Nephron progenitor cell (in vitro differentiated cells): ENCODE data around the gene ACOX3.

Experiments used
- DNase-seq: peaks from one replicate; pipeline ENCODE4 v3.0.0; 2021
- H3K27ac Mint-ChIP-seq: 2 replicates; pipeline ENCODE4 v1.8.0; 2021; ENCODE audit warnings: mild to moderate bottlenecking, moderate library complexity, mixed read lengths
- H3K27me3 Mint-ChIP-seq: 2 replicates; pipeline ENCODE4 v1.8.0; 2021; ENCODE audit warnings: mild to moderate bottlenecking, low read depth, mixed read lengths; ENCODE audit not compliant: poor library complexity
- H3K36me3 Mint-ChIP-seq: 2 replicates; pipeline ENCODE4 v1.8.0; 2021; ENCODE audit warnings: low read depth, mixed read lengths
- H3K4me1 Mint-ChIP-seq: 2 replicates; pipeline ENCODE4 v1.8.0; 2021; ENCODE audit warnings: mixed read lengths
- H3K4me3 Mint-ChIP-seq: 2 replicates; pipeline ENCODE4 v1.8.0; 2021; ENCODE audit warnings: mild to moderate bottlenecking, moderate library complexity, mixed read lengths
- H3K9me3 Mint-ChIP-seq: 2 replicates; pipeline ENCODE4 v1.8.0; 2021; ENCODE audit warnings: mild to moderate bottlenecking, moderate library complexity, mixed read lengths
- TF ChIP-seq, protein P1 (sequence below): fragments of 200-600 bp; sonication (generic); IDR thresholded peaks from 2 replicates; pipeline ENCODE4 v1.5.0; 2021; ENCODE audit warnings: antibody characterized with exemption

The ACOX3 gene

DNA sequence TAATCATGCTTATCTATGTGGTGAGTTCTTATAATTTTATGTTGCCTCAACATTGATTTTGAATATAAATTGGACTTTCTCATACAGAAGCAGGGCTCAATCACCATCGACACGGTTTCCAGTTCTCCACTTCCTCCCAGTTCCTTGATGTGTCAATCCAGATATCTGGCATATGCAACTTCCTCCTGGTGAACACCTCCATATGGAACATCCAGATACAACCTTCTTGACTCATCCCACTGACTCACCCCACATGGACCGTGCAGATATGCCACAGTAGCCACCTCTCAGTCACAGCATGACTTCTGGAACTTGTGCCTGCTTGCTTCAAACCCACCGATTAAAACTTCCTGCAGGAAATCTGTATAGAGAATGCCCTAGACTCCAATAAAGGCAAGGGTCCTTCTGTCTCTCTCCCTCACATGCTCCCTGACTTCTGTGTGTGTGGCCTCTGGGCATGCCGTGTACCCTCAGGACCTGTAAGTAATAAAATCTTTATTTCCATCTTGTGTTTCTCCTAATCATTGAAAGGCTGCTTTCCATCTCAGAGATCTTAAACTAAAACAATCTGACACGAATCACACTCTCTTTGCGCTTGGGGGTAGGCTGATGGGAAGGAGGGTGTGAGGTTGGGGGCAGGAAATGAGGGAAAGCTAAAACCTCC is 104.0 kb downstream of the ACOX3 start:
- DNase-seq = no peak
- no peak overlapping the region for H3K27ac Mint-ChIP-seq

DNA sequence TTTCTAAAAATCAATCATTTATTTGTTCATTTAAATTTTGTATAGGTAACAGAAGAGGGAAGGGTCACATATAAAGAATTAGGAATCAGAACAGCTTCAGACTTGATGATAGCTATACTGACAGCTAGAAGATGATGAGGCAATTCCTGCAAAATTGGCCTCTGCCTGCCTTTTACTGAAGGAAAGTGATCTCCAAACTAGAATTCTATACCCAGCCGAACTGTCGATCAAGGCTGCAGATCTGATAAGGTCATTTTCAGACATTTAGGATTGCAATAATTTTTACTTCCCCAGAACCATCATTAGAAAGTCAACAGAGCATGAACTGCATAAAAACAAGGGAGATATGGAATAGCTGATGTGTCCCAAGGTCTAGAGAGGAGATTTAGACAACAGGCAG is 104.7 kb downstream of the ACOX3 start:
- peaks cover 27% of the 10 kb centered on the region for H3K9me3 Mint-ChIP-seq

More for the DNA sequence above, 104.0 kb downstream of the ACOX3 start:
- Mint-ChIP-seq H3K27me3 (peaks cover 12% of the 10 kb centered on the region), H3K9me3 (peaks cover 27% of the 10 kb centered on the region), H3K4me1 (peaks cover 7% of the 10 kb centered on the region), H3K4me3 (no peak overlapping the region), H3K36me3 (peaks cover 3% of the 10 kb centered on the region)
- TF ChIP-seq, protein P1, sequence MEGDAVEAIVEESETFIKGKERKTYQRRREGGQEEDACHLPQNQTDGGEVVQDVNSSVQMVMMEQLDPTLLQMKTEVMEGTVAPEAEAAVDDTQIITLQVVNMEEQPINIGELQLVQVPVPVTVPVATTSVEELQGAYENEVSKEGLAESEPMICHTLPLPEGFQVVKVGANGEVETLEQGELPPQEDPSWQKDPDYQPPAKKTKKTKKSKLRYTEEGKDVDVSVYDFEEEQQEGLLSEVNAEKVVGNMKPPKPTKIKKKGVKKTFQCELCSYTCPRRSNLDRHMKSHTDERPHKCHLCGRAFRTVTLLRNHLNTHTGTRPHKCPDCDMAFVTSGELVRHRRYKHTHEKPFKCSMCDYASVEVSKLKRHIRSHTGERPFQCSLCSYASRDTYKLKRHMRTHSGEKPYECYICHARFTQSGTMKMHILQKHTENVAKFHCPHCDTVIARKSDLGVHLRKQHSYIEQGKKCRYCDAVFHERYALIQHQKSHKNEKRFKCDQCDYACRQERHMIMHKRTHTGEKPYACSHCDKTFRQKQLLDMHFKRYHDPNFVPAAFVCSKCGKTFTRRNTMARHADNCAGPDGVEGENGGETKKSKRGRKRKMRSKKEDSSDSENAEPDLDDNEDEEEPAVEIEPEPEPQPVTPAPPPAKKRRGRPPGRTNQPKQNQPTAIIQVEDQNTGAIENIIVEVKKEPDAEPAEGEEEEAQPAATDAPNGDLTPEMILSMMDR = no peak

DNA sequence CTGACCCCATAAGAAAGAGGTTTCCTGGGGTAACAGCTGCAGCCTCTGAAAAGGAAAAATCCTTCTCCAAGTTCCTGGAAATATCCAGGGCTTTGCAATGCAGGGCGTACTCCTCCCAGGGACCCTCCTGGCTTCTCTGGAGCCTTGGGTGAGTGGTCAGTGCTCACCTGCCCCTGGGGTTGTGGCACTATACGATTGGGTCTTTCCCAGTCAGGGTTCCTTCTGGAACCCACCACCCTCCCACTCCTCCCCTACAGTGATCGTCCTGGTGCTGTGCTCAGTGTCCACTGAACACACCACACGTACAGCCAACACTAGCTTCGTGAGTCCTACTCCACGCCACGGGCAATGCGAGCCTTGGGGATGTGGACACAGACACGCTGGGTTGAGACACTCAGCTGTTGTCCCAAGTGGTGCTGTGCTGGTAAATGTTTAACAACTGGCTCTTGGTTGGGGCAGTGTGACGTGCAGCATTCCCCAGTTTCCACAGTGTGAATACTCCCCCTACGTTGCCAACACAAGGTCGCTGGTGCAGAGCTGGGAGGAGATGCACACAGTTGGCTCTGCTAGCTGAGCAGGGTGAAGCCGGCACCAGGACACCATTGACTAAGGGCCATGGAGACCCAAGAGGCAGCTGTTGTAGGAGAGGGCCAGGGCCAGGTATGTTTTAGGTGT is 105.6 kb downstream of the ACOX3 start:
- Mint-ChIP-seq H3K9me3 (peaks cover 27% of the 10 kb centered on the region), H3K4me3 (no peak overlapping the region), H3K27ac (no peak overlapping the region), H3K27me3 (peaks cover 12% of the 10 kb centered on the region), H3K36me3 (peaks cover 3% of the 10 kb centered on the region), H3K4me1 (no peaks in the 10 kb centered on the region)
- no peak for DNase-seq
- TF ChIP-seq, protein P1 = no peak

More for the DNA sequence above, 104.7 kb downstream of the ACOX3 start:
- Mint-ChIP-seq H3K27me3 (peaks cover 12% of the 10 kb centered on the region), H3K36me3 (peaks cover 3% of the 10 kb centered on the region), H3K27ac (no peak overlapping the region), H3K4me3 (no peak overlapping the region), H3K4me1 (peaks cover 6% of the 10 kb centered on the region)
- TF ChIP-seq, protein P1 = no peak
- no peak for DNase-seq

DNA sequence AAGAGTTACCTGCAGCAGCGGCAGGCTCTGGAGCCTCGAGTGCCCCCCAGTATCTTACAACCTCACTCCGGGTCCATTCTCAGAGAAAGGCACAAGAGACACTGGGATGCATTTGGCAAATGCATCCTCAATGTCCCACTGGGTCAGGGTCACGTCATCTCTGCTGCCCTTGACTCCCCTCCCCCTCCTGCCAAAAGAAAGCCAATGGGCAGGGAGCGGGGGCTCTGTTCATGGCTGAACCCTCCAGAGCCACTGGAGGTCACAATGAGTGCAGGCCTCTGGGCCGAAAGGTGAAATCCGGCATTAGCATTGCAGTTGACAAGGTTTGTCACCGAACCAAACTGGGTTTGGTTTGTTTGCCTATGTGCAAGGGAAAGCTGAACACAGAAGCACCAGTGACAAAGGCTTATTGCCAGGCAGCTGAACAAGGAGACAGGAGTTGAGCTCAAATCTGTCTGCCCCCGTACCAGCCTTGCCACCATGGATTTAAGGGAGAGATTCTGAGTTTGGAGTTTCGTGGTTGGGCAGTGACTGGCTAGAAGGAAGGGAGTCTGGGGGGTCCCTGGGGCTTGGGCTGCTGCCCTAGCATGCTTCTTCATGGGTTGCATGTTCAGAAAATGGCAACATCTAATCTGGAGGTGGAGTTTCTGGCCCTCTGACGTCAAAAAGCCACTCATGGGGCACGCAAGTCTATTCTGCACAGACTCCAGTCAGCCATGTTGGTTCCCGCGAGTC is 106.6 kb downstream of the ACOX3 start:
- no peak for DNase-seq
- peaks cover 27% of the 10 kb centered on the region for H3K9me3 Mint-ChIP-seq
- no peak overlapping the region for H3K4me3 Mint-ChIP-seq
- H3K36me3 Mint-ChIP-seq = peaks cover 3% of the 10 kb centered on the region
- H3K4me1 Mint-ChIP-seq = no peaks in the 10 kb centered on the region
- H3K27ac Mint-ChIP-seq = no peak overlapping the region
- H3K27me3 Mint-ChIP-seq = peaks cover 12% of the 10 kb centered on the region
- TF ChIP-seq, protein P1 = no peak

DNA sequence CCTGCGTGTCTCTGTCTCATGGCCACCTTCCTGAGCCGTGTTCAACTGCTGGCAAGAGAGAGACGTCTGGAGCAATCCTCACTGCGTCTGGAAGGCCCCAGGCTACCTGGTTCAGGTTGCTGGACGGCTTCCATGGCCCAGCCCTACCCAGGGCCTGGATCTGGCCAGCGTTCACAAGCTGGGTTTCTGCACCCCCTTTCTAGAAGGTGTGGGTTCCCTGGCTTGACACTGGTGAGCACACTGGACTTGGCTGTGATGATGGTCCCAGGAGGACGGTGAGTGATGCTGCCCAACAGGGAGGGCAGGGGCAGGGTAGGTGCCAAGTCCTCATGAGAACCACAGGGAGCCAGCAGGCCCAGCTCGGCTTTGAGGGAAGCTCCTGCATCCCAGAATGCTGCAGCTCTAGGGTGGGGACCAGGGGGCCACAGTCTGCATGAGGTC is 107.6 kb downstream of the ACOX3 start:
- Mint-ChIP-seq H3K4me3 (no peak overlapping the region), H3K27ac (no peak overlapping the region), H3K9me3 (peaks cover 20% of the 10 kb centered on the region), H3K27me3 (peaks cover 12% of the 10 kb centered on the region), H3K4me1 (no peaks in the 10 kb centered on the region), H3K36me3 (peaks cover 3% of the 10 kb centered on the region)
- TF ChIP-seq, protein P1 = no peak
- no peak for DNase-seq
